Naive thymus-derived CD8-positive, alpha-beta T cell (primary cell): ENCODE results near the gene HOMER2. TPM values are rescaled to one million over a fixed set of nuclear protein-coding genes. Genes with fewer than 3 reads are reported as not detected.
"Not testable (repeated sequence)": the region's sequence is repeated elsewhere in the genome, so short reads cannot be mapped to it uniquely, and the experiment has no call there.

Experiments used
- ATAC-seq, 2 donors: fragments of 150-1000 bp; cut with Tn5 transposase in 1 of 2; sonication (Bioruptor Pico), chemical (Tn5 transposase) in 1 of 2; 1 replicate in 1 of 2; 2 replicates in 1 of 2; pipeline ENCODE4 v1.10.0; 2021; ENCODE audit warnings: mild to moderate bottlenecking in 2 of 2, moderate library complexity in 2 of 2
- POLR2A ChIA-PET: fragments of 350-600 bp; sonication (Branson Sonifier 250); formaldehyde crosslinking; loops from one replicate; lab custom pipeline; 2021; ENCODE audit warnings: antibody characterized with exemption; lab: Charles Lee
- DNase-seq, 10 donors: peaks; one replicate each; pipeline versions ENCODE4 v3.0.0 to v3.0.0-alpha.2; 2020 to 2022
- H3K27ac Mint-ChIP-seq, 10 donors: one replicate each; pipeline ENCODE4 v1.8.0; 2020 to 2022; ENCODE audit warnings: mild to moderate bottlenecking in 10 of 10, mixed read lengths in 10 of 10, moderate library complexity in 4 of 10, inconsistent platforms in 1 of 10
- H3K27me3 Mint-ChIP-seq, 5 donors: one replicate each; pipeline ENCODE4 v1.8.0; 2021 to 2022; ENCODE audit warnings: mixed read lengths in 5 of 5
- H3K36me3 Mint-ChIP-seq, 3 donors: one replicate each; pipeline ENCODE4 v1.8.0; 2020 to 2022; ENCODE audit warnings: mixed read lengths in 3 of 3, mild to moderate bottlenecking in 2 of 3, inconsistent platforms in 1 of 3
- H3K4me1 Mint-ChIP-seq, 4 donors: one replicate each; pipeline ENCODE4 v1.8.0; 2021 to 2022; ENCODE audit warnings: mixed read lengths in 4 of 4
- H3K4me3 Mint-ChIP-seq, 10 donors: one replicate each; pipeline ENCODE4 v1.8.0; 2020 to 2022; ENCODE audit warnings: mild to moderate bottlenecking in 10 of 10, mixed read lengths in 10 of 10, moderate library complexity in 6 of 10, inconsistent platforms in 1 of 10
- H3K9me3 Mint-ChIP-seq, 9 donors: one replicate each; pipeline ENCODE4 v1.8.0; 2020 to 2022; ENCODE audit warnings: mixed read lengths in 9 of 9, mild to moderate bottlenecking in 3 of 9, inconsistent platforms in 1 of 9, moderate library complexity in 1 of 9
- polyA plus RNA-seq, 3 donors: library from polyadenylated mRNA; unstranded; fragments of 300-500 nt; fragmentation: Illumina TruSeq; gene quantifications; one replicate each; pipeline ENCODE4 v1.2.3, GENCODE V29; 2021
- total RNA-seq, 8 experiments: library from RNA in 2 of 8; stranded (reverse) in 2 of 8; gene quantifications; one replicate each; pipeline ENCODE4 v1.2.3 and lab custom pipeline; 2021 to 2026

The HOMER2 gene
- total RNA-seq (1 to 10 TPM; 6.1 to 6.2 TPM), polyA plus RNA-seq (1 to 10 TPM in 2 of 3 donors, under 1 TPM in 1; 0.23 to 3.1 (median 1.7) TPM), total RNA-seq (lab: John Stamatoyannopoulos, UW) (2.9 to 5.0 (median 4.0) reads per million in 6 experiments)

DNA sequence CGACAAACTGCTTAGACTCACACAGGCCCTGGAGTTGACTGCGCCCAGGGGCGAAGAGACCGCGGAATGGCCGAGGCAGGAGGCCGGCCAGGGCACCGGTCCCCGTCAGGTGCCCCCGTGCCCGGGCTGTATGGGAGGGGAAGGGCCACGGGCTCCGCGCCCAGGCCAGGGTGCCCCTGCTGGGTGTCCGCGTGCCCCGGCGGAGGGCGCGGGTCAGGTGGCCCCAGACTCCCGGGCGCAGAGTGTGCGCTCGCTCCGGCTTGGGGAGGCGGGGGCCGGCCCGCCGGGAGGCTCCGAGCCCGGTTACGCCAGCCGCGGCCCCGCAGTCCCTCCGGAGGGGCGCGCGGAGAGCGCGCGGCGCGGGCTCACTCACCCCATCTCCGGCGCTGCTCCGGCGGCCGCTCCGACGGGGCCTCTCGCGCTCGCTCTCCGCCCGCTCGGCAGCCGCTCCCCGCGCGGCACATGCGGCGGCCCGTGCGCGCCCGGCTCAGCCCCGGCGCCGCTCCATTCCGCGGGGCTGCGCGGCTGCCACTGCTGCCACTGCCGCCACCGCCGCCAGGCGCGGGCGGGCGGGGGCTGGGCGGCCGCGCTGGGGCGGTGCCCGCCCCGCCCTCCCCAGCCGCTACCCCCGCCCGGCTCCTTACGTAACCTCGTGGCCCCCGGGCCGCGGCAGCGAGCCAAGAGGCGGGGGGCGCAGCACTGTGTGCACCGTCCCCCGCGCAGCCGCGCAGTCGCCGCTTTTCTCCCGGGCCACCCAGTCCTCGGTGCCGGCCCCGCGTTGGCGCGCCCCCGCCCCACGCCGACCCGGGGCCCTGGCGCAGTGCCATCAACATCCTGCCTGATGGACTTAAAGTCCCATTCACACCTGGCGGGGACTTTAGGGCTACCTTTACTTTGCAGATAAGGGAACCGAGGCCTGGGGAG, at the start of gene HOMER2:
Gene HOMER2 (minus strand): TSS at position 563 of the 924 bp plus-strand sequence. CDS start 185 bp downstream, at position 378.
- POLR2A ChIA-PET, result no interaction called here
- Mint-ChIP-seq H3K27ac (peak within 1 kb of the TSS in 3 of 10 donors; percentile 13 to 48 (median 34)), H3K36me3 (peaks cover 0 to 2% (median 0%) of the 10 kb centered on the region in 3 donors), H3K4me1 (peaks cover 0 to 6% (median 0%) of the 10 kb centered on the region in 4 donors), H3K9me3 (no peaks in the 10 kb centered on the region), H3K27me3 (peaks cover 0 to 5% (median 1%) of the 10 kb centered on the region in 5 donors), H3K4me3 (peak within 1 kb of the TSS; percentile 59 to 84 (median 74))
- peak; percentile 79 to 88 for ATAC-seq
- peak in 5 of 10 donors; percentile 2 to 24 (median 15) for DNase-seq

DNA sequence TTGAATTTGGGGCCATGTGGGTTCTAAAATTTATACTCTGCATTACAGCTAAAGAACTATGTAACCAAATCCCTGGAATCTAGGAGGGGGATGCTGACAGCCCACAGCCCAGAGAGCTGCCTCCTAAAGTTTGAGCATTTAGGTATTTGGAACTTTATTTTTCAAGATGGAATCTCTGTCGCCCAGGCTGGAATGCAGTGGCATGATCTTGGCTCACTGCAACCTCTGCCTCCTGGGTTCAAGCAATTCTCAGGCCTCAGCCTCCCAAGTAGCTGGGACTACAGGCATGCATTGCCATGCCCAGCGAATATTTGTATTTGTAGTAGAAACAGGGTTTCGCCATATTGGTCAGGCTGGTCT, 48.1 kb upstream of the HOMER2 start:
- Mint-ChIP-seq H3K4me3 (peak overlapping the region in 3 of 10 donors; percentile 71 to 82 (median 73)), H3K4me1 (peaks cover 6 to 13% (median 11%) of the 10 kb centered on the region in 4 donors), H3K27ac (peak overlapping the region in 7 of 10 donors; percentile 54 to 93 (median 82)), H3K36me3 (peaks cover 0 to 10% (median 0%) of the 10 kb centered on the region in 3 donors)
- POLR2A ChIA-PET, result interaction anchor here (1.6 to 2.1 kb wide), 3 partner anchors 11 to 461 kb away, joined by 6 to 10 read pairs (median 8); partner anchors contain the start of genes C15orf40 and RPS17
- H3K27me3 Mint-ChIP-seq, DNase-seq, ATAC-seq, H3K9me3 Mint-ChIP-seq: not testable (repeated sequence)

DNA sequence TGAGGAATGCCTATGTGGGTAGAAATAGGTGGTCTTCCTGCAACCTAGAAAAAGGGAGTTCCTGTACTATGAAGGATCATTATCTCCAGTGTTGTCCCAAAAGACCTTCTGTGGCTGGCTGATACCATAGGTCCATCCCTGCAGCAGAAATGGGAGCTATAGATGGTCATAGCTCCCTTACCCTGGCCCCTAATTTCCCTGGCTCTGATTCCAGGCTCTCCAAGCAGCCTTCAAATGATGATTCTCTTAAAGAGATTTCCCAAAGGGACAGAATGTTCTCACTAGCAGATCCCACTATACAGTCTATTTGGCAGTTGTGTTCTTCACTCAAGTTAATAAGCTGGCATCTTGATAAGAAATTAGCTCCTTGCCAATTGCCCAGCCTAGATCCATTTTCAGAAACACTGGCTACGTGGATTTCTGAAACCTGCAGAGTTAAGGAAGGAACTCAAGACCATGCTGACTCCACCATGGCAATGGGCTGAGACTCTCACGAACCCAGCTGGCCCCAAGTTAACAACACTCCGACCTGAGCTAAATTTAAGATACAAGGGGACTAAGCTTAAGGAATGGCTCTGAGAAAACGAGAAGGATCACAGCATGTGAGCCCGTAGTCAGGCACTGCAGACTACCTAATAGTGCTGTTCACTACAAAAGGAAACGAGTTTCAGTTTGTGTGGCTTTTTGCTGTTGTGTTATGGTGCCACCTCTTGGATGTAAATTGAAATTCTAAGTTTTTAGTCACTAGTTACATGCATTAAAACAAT, 47.6 kb upstream of the HOMER2 start:
- peak overlapping the region; percentile 68 to 82 (median 74) for H3K4me3 Mint-ChIP-seq
- H3K36me3 Mint-ChIP-seq, result peaks cover 0 to 4% (median 0%) of the 10 kb centered on the region in 3 donors
- no peaks in the 10 kb centered on the region for H3K27me3 Mint-ChIP-seq
- peak overlapping the region; percentile 54 to 93 (median 84) for H3K27ac Mint-ChIP-seq
- ATAC-seq (peak; percentile 91 to 96), DNase-seq (peak in 7 of 10 donors; percentile 4 to 64 (median 31))
- no peaks in the 10 kb centered on the region for H3K9me3 Mint-ChIP-seq
- H3K4me1 Mint-ChIP-seq, result peaks cover 6 to 13% (median 11%) of the 10 kb centered on the region in 4 donors
- POLR2A ChIA-PET, result interaction anchor here (1.0 to 2.1 kb wide), 4 partner anchors 11 to 460 kb away, joined by 3 to 10 read pairs (median 7); partner anchors contain the start of genes C15orf40 and RPS17

DNA sequence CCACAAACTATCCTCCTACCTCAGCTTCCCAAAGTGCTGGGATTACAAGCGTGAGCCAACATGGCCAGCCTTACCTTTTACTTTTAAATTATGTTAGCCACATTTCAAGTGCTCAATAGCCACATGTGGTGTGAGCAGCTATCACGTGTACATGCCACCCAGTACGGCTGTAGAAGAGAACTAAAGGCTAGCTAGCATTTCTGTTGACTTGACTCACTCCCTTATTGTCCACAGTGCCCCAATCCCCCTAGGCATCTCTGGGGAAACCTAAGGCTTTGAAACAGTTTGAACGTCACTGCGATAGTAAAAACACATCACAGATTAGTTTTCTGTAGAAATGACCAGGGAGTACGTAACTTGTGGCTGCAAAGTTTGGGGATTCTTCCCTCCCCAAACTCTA, 46.9 kb upstream of the HOMER2 start:
- peak overlapping the region in 1 of 10 donors; percentile 68 for H3K4me3 Mint-ChIP-seq
- POLR2A ChIA-PET, result interaction anchor here (1.0 to 2.1 kb wide), 4 partner anchors 12 to 459 kb away, joined by 3 to 10 read pairs (median 7); partner anchors contain the start of genes C15orf40 and RPS17
- no peaks in the 10 kb centered on the region for H3K27me3 Mint-ChIP-seq
- H3K9me3 Mint-ChIP-seq, result no peaks in the 10 kb centered on the region
- ATAC-seq, result no peak
- H3K36me3 Mint-ChIP-seq, result no peaks in the 10 kb centered on the region
- H3K27ac Mint-ChIP-seq, result peak overlapping the region in 5 of 10 donors; percentile 82 to 88 (median 87)
- H3K4me1 Mint-ChIP-seq, result peaks cover 6 to 13% (median 11%) of the 10 kb centered on the region in 4 donors
- DNase-seq, result no peak

DNA sequence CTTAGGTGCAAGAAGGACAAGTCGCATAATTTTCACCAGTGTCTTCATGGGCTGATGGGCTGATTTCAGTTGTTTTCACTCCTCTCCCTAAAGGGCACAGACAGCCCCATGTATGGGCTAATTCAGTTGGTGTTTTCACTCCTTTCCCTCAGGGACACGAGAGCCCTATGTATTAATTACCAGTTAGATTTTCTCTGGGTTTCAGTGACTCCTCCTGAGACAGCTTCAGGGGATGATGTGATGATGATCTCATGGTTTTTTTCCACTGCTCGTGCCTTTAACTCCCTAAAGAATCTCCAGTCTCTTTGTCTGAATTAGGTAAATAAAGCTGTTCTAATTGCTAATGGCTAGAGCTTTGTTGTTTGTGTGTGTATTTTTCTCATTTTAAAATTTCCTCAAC, 43.4 kb upstream of the HOMER2 start:
- ATAC-seq (no peak), DNase-seq (no peak)
- no peaks in the 10 kb centered on the region for H3K9me3 Mint-ChIP-seq
- no peaks in the 10 kb centered on the region for H3K27me3 Mint-ChIP-seq
- H3K36me3 Mint-ChIP-seq, result peaks cover 0 to 9% (median 2%) of the 10 kb centered on the region in 3 donors
- POLR2A ChIA-PET, result no interaction called here
- H3K4me1 Mint-ChIP-seq, result peaks cover 8 to 13% (median 11%) of the 10 kb centered on the region in 4 donors
- no peak overlapping the region for H3K4me3 Mint-ChIP-seq
- no peak overlapping the region for H3K27ac Mint-ChIP-seq

DNA sequence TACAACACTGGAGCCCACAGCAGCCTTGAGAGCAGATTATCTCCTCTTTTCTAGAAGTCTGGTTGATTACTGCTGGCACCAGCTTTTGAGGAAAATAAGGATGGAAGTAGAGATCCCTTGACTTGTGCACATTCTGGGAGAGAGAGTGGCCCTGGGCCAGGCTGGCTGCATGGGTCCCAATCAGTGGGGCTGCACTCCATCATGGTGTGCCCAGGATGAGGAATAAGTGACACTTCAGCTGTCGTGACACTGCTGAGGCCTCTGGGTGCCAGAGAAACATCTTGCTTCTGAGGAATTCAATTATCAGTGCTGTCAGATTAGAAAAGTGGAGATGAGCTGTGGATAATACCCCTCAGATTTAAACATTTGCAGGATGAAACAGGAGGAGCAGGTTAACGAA, 42.6 kb upstream of the HOMER2 start:
- POLR2A ChIA-PET, result no interaction called here
- no peak for ATAC-seq
- H3K27me3 Mint-ChIP-seq, result no peaks in the 10 kb centered on the region
- H3K9me3 Mint-ChIP-seq, result no peaks in the 10 kb centered on the region
- peaks cover 4 to 8% (median 7%) of the 10 kb centered on the region in 4 donors for H3K4me1 Mint-ChIP-seq
- H3K27ac Mint-ChIP-seq, result peak overlapping the region in 1 of 10 donors; percentile 53
- DNase-seq, result no peak
- H3K4me3 Mint-ChIP-seq, result no peak overlapping the region
- peaks cover 0 to 15% (median 2%) of the 10 kb centered on the region in 3 donors for H3K36me3 Mint-ChIP-seq

DNA sequence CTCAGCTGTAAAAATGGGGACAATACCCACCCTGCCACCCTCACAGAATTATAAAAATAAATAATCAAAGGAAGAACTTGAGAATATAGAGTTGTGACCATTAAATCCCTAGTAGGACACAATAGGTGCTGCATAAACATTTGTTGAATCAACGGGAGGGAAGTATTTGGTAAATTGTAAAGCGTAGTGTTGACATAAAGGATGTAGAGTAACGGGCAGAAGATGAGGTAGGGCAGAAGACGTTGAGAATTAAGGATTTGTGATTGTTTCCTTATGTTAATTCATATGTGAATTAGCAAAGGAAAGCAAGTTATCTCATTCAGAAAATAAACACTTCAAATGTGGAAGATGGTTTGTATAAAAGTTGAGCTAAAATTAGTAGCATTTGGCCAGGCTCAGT, 40.6 kb upstream of the HOMER2 start:
- ATAC-seq (no peak), DNase-seq (no peak)
- Mint-ChIP-seq H3K36me3 (peaks cover 0 to 33% (median 9%) of the 10 kb centered on the region in 3 donors), H3K9me3 (no peaks in the 10 kb centered on the region), H3K4me1 (peaks cover 0 to 6% (median 4%) of the 10 kb centered on the region in 4 donors), H3K27me3 (no peaks in the 10 kb centered on the region), H3K27ac (peak overlapping the region in 1 of 10 donors; percentile 56), H3K4me3 (no peak overlapping the region)
- POLR2A ChIA-PET, result interaction anchor here (1.4 kb wide), 1 partner anchor 453 kb away, joined by 4 read pairs; the partner anchor contains the start of gene RPS17

DNA sequence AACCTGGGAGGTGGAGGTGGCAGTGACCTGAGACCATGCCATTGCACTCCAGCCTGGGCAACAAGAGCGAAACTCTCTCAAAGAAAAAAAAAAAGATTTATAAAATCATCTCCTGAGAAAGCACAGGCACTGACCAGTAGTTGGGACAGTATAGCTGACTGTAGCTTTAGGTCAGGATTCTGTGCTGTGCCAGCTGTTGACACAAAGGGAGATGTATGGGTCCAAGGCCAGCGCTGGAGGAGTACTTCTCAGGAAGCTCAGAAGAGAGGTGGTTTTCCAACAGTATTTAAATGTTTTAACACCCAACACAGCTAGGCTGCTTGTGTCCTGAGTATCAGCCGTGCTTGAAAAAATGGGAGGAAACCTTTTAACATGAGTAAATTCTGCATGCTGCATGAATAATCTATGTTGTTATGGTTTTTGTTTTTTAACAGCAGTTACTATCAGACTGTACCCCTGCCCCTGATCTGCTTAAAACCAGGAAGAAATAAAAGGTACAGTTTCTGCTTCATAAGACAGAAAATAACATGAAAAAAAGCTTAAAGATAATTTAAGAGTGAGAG, 40.0 kb upstream of the HOMER2 start:
- no peak overlapping the region for H3K4me3 Mint-ChIP-seq
- no peak overlapping the region for H3K27ac Mint-ChIP-seq
- no peak for ATAC-seq
- peaks cover 0 to 35% (median 9%) of the 10 kb centered on the region in 3 donors for H3K36me3 Mint-ChIP-seq
- H3K27me3 Mint-ChIP-seq, result no peaks in the 10 kb centered on the region
- DNase-seq, result no peak
- peaks cover 2 to 8% (median 4%) of the 10 kb centered on the region in 4 donors for H3K4me1 Mint-ChIP-seq
- no peaks in the 10 kb centered on the region for H3K9me3 Mint-ChIP-seq
- POLR2A ChIA-PET, result interaction anchor here (1.4 kb wide), 1 partner anchor 452 kb away, joined by 4 read pairs; the partner anchor contains the start of gene RPS17

DNA sequence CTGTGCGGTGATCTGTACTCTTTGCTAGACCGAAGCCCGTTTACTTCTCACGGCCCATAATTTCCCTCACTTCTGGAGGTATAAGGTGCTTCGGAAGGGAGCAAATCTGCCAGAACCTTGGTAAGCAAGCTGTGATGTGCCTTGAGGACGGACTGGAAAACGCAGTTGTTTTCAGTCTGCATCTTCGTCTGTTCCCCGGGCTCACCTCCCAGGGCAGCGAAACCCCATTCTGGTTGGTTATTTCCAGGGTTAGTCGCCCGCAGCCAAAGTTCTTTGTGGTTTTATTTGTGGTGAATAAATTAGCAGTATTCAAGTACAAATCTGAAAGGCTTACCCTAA, 33.9 kb upstream of the HOMER2 start:
- Mint-ChIP-seq H3K4me3 (peak overlapping the region; percentile 95 to 99 (median 99)), H3K36me3 (peaks cover 0 to 32% (median 7%) of the 10 kb centered on the region in 3 donors)
- POLR2A ChIA-PET, result interaction anchor here (0.9 to 4.2 kb wide), 12 partner anchors 14 to 456 kb away, joined by 3 to 31 read pairs (median 6); partner anchors contain the start of genes BTBD1, C15orf40, RPS17 and WHAMM

DNA sequence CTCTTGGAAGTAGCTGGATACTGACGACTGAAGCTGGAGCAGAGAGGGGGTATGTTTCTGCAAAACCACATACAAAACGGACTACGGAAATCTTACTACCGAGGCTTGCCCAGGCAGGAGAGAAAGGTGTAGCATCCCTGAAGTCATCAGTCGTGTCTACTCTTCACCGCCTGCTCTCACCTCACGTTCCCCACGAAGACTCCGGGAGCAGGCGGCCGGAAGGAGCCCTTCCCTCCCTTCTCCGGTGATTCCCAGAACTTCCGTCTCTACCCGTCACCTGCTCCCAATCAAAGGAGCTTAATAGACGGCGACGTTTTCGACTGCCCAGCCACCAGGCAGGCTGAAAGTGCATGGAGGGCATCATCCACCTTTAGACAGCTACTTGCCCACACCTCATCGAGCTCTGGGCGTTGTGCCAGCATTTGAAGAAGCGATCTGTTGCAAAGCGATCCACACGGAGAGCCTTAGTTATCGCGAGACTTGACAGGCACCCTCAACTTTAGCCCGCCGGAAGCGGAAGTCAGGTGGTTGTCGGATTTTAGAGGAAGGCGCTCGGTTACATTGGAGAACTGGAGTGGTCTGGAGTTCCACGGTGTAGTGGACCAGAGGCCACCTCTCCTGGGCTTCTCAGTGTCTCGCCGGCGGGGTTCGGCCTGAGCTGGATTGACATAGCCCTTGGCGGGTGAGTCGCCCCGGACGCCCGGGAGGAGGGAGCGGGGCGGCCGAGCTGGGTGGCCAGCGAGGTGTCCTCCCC, 33.3 kb upstream of the HOMER2 start, which contains the start of gene RAMAC:
Gene RAMAC (plus strand): TSS at position 523 of the 754 bp plus-strand sequence. CDS start 2,809 bp downstream, outside the sequence.
- POLR2A ChIA-PET, result interaction anchor here (0.7 to 4.2 kb wide), 13 partner anchors 14 to 455 kb away, joined by 3 to 31 read pairs (median 5); partner anchors contain the start of genes BTBD1, C15orf40, RPS17 and WHAMM
- H3K4me3 Mint-ChIP-seq, result peak within 1 kb of the TSS; percentile 95 to 99 (median 99)
- H3K27ac Mint-ChIP-seq, result peak within 1 kb of the TSS; percentile 89 to 99 (median 97)
- peak; percentile 94 for ATAC-seq
- peak; percentile 83 to 99 (median 92) for DNase-seq
- peaks cover 9 to 35% (median 25%) of the 10 kb centered on the region in 4 donors for H3K4me1 Mint-ChIP-seq
- H3K9me3 Mint-ChIP-seq, result no peaks in the 10 kb centered on the region
- no peaks in the 10 kb centered on the region for H3K27me3 Mint-ChIP-seq
- peaks cover 0 to 28% (median 7%) of the 10 kb centered on the region in 3 donors for H3K36me3 Mint-ChIP-seq

More for the DNA sequence above, 33.9 kb upstream of the HOMER2 start:
- ATAC-seq, result peak; percentile 44 to 52
- H3K9me3 Mint-ChIP-seq, result no peaks in the 10 kb centered on the region
- H3K27me3 Mint-ChIP-seq, result no peaks in the 10 kb centered on the region
- peak in 4 of 10 donors; percentile 3 to 22 (median 8) for DNase-seq
- peaks cover 9 to 35% (median 25%) of the 10 kb centered on the region in 4 donors for H3K4me1 Mint-ChIP-seq
- H3K27ac Mint-ChIP-seq, result peak overlapping the region; percentile 89 to 99 (median 97)

DNA sequence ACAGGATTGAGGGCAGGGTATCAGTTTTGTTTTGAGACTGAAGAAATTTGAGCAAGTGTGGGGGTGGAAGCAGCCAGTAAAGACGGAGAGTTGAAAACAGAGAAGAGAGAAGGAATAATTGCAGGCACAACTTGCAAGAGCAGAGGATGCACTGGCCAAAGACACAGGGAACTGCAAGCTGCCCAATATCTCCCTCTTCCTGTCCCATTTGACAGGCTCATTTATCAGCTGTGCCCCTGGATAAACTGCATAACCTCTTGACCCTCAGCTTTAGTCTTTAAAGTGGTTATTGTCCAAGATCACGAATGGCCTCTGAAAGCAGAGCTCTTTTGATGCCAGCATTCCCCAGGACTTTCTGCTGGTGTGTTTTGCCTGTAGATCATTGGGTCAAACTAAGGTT, 28.5 kb upstream of the HOMER2 start:
- no peaks in the 10 kb centered on the region for H3K27me3 Mint-ChIP-seq

More for the DNA sequence above, 28.5 kb upstream of the HOMER2 start:
- ATAC-seq (no peak), DNase-seq (no peak)
- Mint-ChIP-seq H3K9me3 (no peaks in the 10 kb centered on the region), H3K4me3 (no peak overlapping the region), H3K36me3 (peaks cover 0 to 2% (median 2%) of the 10 kb centered on the region in 3 donors), H3K4me1 (peaks cover 6 to 16% (median 12%) of the 10 kb centered on the region in 4 donors), H3K27ac (no peak overlapping the region)
- POLR2A ChIA-PET, result no interaction called here
